Measurements from ENCODE around the gene IREB2. TPM values are rescaled to one million over a fixed set of nuclear protein-coding genes. Genes with fewer than 3 reads are reported as not detected.
"Not testable (repeated sequence)": the region's sequence is repeated elsewhere in the genome, so short reads cannot be mapped to it uniquely, and the experiment has no call there.

The IREB2 gene
- total and polyA plus RNA-seq, 3 experiments from 2014 or later = 18.5 to 69.3 (median 62.2) TPM

- no peaks in the 10 kb centered on the region for H3K9me3 ChIP-seq (ENCODE audit: low read length)
- no peaks in the 10 kb centered on the region for H3K4me1 Mint-ChIP-seq
Measured at GRCh38 chr15:78402061-78402610, 35.9 kb upstream of the IREB2 start.

GRCh38 chr15:78404125-78404524 is 33.9 kb upstream of the IREB2 start:
- no peak overlapping the region for H3K4me3 ChIP-seq (ENCODE audit: low read length)
- H3K27me3 Mint-ChIP-seq = peaks cover 7 to 25% of the 10 kb centered on the region in 2 donors
- POLR2A ChIA-PET = no interaction called here
- no peak for DNase-seq
- CTCF ChIA-PET = interaction anchor here (1.2 kb wide), 1 partner anchor 19 kb away, joined by 4 read pairs; no protein-coding TSS in a partner anchor
- H3K36me3 Mint-ChIP-seq = no peaks in the 10 kb centered on the region
- H3K27ac Mint-ChIP-seq = no peak overlapping the region
- H3K9me3 Mint-ChIP-seq = no peaks in the 10 kb centered on the region
- H3K36me3 ChIP-seq (ENCODE audit: insufficient read depth, low read length) = no peaks in the 10 kb centered on the region
- no peaks in the 10 kb centered on the region for H3K9me3 ChIP-seq (ENCODE audit: low read length)
- H3K4me3 Mint-ChIP-seq = no peak overlapping the region
- no peak overlapping the region for H3K27ac ChIP-seq (ENCODE audit: low read depth, low read length)
- no peaks in the 10 kb centered on the region for H3K4me1 ChIP-seq (ENCODE audit: insufficient read depth, low read length)
- H3K27me3 ChIP-seq (ENCODE audit: insufficient read depth, low read length, poor library complexity, severe bottlenecking) = no peaks in the 10 kb centered on the region
- H3K4me1 Mint-ChIP-seq = no peaks in the 10 kb centered on the region

More at GRCh38 chr15:78402061-78402610, 35.9 kb upstream of the IREB2 start:
- H3K27ac Mint-ChIP-seq = no peak overlapping the region
- H3K27me3 Mint-ChIP-seq = peaks cover 3 to 13% of the 10 kb centered on the region in 2 donors
- H3K27ac ChIP-seq (ENCODE audit: low read depth, low read length) = no peak overlapping the region
- no peak for DNase-seq
- no peak overlapping the region for H3K4me3 Mint-ChIP-seq
- H3K27me3 ChIP-seq (ENCODE audit: insufficient read depth, low read length, poor library complexity, severe bottlenecking) = no peaks in the 10 kb centered on the region
- H3K9me3 Mint-ChIP-seq = no peaks in the 10 kb centered on the region
- no peak overlapping the region for H3K4me3 ChIP-seq (ENCODE audit: low read length)
- no peaks in the 10 kb centered on the region for H3K4me1 ChIP-seq (ENCODE audit: insufficient read depth, low read length)
- H3K36me3 ChIP-seq (ENCODE audit: insufficient read depth, low read length) = no peaks in the 10 kb centered on the region
- CTCF ChIA-PET = no interaction called here
- H3K36me3 Mint-ChIP-seq = no peaks in the 10 kb centered on the region
- POLR2A ChIA-PET = no interaction called here

GRCh38 chr15:78404796-78405195 is 33.2 kb upstream of the IREB2 start:
- H3K27ac ChIP-seq (ENCODE audit: low read depth, low read length); H3K27me3 ChIP-seq (ENCODE audit: insufficient read depth, low read length, poor library complexity, severe bottlenecking); H3K36me3 ChIP-seq (ENCODE audit: insufficient read depth, low read length); DNase-seq; H3K27ac Mint-ChIP-seq; H3K9me3 ChIP-seq (ENCODE audit: low read length); H3K4me1 Mint-ChIP-seq; H3K4me3 ChIP-seq (ENCODE audit: low read length); H3K9me3 Mint-ChIP-seq; H3K4me3 Mint-ChIP-seq; H3K36me3 Mint-ChIP-seq; POLR2A ChIA-PET; H3K4me1 ChIP-seq (ENCODE audit: insufficient read depth, low read length): not testable (repeated sequence)
- H3K27me3 Mint-ChIP-seq = peaks cover 7 to 25% of the 10 kb centered on the region in 2 donors
- CTCF ChIA-PET = interaction anchor here (1.2 kb wide), 1 partner anchor 18 kb away, joined by 4 read pairs; no protein-coding TSS in a partner anchor

DNA sequence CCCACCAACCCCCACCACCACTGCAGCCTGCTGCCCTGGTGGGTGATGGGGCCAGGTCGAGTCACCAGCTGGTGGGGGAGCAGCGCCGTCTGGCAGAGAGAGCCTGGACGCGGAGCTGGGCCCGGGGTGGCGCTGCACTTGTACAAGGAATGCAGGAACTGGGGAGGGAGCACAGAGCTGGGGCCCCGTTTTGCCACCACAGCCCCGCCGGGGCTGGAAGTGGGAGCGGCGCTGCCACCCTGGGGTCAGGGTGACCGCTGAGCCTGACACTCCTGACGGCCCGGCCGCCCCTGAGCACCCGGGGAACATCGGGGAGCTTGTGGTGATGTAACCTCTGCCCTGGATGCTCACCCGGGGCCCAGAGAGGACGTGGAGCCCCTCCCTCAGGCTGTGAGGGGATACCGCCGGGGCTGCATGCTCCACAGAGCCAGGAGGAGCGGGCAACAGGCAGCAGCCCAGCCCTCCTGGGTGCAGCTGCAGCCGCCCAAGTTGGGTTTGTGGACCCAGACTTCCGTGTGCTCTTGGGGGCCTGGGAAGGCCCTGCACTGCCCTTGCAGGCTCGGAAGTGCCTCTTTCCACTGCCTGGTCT is 32.6 kb upstream of the IREB2 start:
- ChIA-PET POLR2A (no interaction called here), CTCF (no interaction called here)
- Mint-ChIP-seq H3K36me3 (no peaks in the 10 kb centered on the region), H3K9me3 (no peaks in the 10 kb centered on the region), H3K27me3 (peaks cover 7 to 28% of the 10 kb centered on the region in 2 donors), H3K4me3 (no peak overlapping the region), H3K27ac (no peak overlapping the region), H3K4me1 (no peaks in the 10 kb centered on the region)
- Histone ChIP-seq H3K4me1 (ENCODE audit: insufficient read depth, low read length) (no peaks in the 10 kb centered on the region), H3K27ac (ENCODE audit: low read depth, low read length) (no peak overlapping the region), H3K27me3 (ENCODE audit: insufficient read depth, low read length, poor library complexity, severe bottlenecking) (no peaks in the 10 kb centered on the region), H3K36me3 (ENCODE audit: insufficient read depth, low read length) (no peaks in the 10 kb centered on the region), H3K9me3 (ENCODE audit: low read length) (no peaks in the 10 kb centered on the region), H3K4me3 (ENCODE audit: low read length) (no peak overlapping the region)
- no peak for DNase-seq

DNA sequence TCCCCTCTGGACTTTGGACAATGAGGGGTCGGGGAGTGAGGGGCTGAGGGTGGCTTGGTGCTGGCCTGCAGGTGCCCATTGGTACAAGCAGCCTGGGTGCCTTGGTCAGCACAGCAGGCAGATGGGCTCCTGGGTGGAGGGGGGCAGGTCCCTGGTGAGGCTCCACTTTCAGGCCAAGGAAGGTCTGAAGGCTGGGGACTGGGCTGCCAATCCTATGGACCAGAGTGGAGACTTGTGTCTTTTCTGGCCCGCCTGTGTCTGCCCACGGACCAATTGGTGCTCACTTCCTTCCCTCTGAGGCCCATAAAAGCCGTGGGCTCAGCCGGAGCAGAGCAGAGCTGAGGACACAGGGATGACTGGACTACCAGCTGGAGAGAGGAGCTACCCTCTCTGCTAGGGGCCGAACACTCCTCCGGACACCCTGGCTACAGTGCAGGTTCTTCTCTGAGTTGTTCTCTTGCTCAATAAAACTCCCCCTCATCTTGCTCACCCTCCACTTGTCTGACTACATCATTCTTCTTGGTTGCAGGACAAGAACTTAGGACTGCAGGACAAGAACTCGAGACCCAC is 31.9 kb upstream of the IREB2 start:
- POLR2A ChIA-PET = no interaction called here
- no peaks in the 10 kb centered on the region for H3K9me3 Mint-ChIP-seq
- Histone ChIP-seq H3K36me3 (ENCODE audit: insufficient read depth, low read length) (no peaks in the 10 kb centered on the region), H3K27ac (ENCODE audit: low read depth, low read length) (no peak overlapping the region), H3K9me3 (ENCODE audit: low read length) (no peaks in the 10 kb centered on the region), H3K4me3 (ENCODE audit: low read length) (no peak overlapping the region), H3K4me1 (ENCODE audit: insufficient read depth, low read length) (no peaks in the 10 kb centered on the region), H3K27me3 (ENCODE audit: insufficient read depth, low read length, poor library complexity, severe bottlenecking) (no peaks in the 10 kb centered on the region)
- H3K4me1 Mint-ChIP-seq = no peaks in the 10 kb centered on the region
- no peak overlapping the region for H3K4me3 Mint-ChIP-seq
- peaks cover 7 to 25% of the 10 kb centered on the region in 2 donors for H3K27me3 Mint-ChIP-seq
- CTCF ChIA-PET = no interaction called here
- H3K36me3 Mint-ChIP-seq = no peaks in the 10 kb centered on the region
- H3K27ac Mint-ChIP-seq = no peak overlapping the region
- DNase-seq = no peak

- Mint-ChIP-seq H3K27me3 (peaks cover 9 to 30% of the 10 kb centered on the region in 2 donors), H3K4me1 (no peaks in the 10 kb centered on the region), H3K9me3 (no peaks in the 10 kb centered on the region), H3K27ac (no peak overlapping the region), H3K4me3 (no peak overlapping the region), H3K36me3 (no peaks in the 10 kb centered on the region)
- no peak for DNase-seq
- POLR2A ChIA-PET = no interaction called here
- H3K4me3 ChIP-seq (ENCODE audit: low read length) = no peak overlapping the region
- H3K4me1 ChIP-seq (ENCODE audit: insufficient read depth, low read length) = no peaks in the 10 kb centered on the region
- H3K27me3 ChIP-seq (ENCODE audit: insufficient read depth, low read length, poor library complexity, severe bottlenecking) = peaks cover 3% of the 10 kb centered on the region
- no peak overlapping the region for H3K27ac ChIP-seq (ENCODE audit: low read depth, low read length)
- H3K9me3 ChIP-seq (ENCODE audit: low read length) = no peaks in the 10 kb centered on the region
- H3K36me3 ChIP-seq (ENCODE audit: insufficient read depth, low read length) = no peaks in the 10 kb centered on the region
- CTCF ChIA-PET = interaction anchor here (0.7 to 1.2 kb wide), 2 partner anchors 11 to 167 kb away, joined by 3 read pairs; no protein-coding TSS in a partner anchor
Measured at GRCh38 chr15:78407608-78408354, 30.2 kb upstream of the IREB2 start.

- ChIA-PET CTCF (interaction anchor here (1.2 kb wide), 1 partner anchor 10 kb away, joined by 3 read pairs; no protein-coding TSS in a partner anchor), POLR2A (no interaction called here)
Measured at GRCh38 chr15:78408355-78408640, 29.7 kb upstream of the IREB2 start.

DNA sequence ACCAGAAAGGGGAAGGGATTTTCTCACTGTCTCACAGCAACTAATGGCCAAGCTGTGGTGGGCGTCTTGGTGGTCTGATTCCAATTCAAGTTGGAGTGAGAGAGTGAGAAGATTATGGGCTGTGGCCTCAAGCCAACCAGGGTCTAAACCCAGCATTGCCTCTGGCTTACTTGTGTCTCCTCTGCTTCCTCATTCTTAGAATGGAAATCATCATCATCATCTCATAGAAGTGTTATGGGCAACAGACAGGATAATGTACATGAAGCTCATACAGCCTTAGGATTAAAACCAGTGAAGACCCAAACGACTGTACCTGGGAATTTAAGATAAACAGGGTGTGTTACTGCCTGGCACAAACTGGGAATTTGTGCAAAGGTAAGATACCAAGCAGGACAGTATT is 29.1 kb upstream of the IREB2 start:
- no peak overlapping the region for H3K27ac Mint-ChIP-seq
- no peak overlapping the region for H3K4me3 Mint-ChIP-seq
- no peaks in the 10 kb centered on the region for H3K4me1 ChIP-seq (ENCODE audit: insufficient read depth, low read length)
- DNase-seq = no peak
- no peaks in the 10 kb centered on the region for H3K36me3 ChIP-seq (ENCODE audit: insufficient read depth, low read length)
- no peak overlapping the region for H3K27ac ChIP-seq (ENCODE audit: low read depth, low read length)
- H3K4me1 Mint-ChIP-seq = no peaks in the 10 kb centered on the region
- H3K9me3 ChIP-seq (ENCODE audit: low read length) = no peaks in the 10 kb centered on the region
- H3K36me3 Mint-ChIP-seq = no peaks in the 10 kb centered on the region
- H3K27me3 ChIP-seq (ENCODE audit: insufficient read depth, low read length, poor library complexity, severe bottlenecking) = peaks cover 3% of the 10 kb centered on the region
- H3K4me3 ChIP-seq (ENCODE audit: low read length) = no peak overlapping the region
- H3K9me3 Mint-ChIP-seq = no peaks in the 10 kb centered on the region
- peaks cover 9 to 26% of the 10 kb centered on the region in 2 donors for H3K27me3 Mint-ChIP-seq
- ChIA-PET POLR2A (no interaction called here), CTCF (interaction anchor here (1.2 kb wide), 1 partner anchor 14 kb away, joined by 5 read pairs; no protein-coding TSS in a partner anchor)

More at GRCh38 chr15:78408355-78408640, 29.7 kb upstream of the IREB2 start:
- Histone ChIP-seq H3K27ac (ENCODE audit: low read depth, low read length) (no peak overlapping the region), H3K4me3 (ENCODE audit: low read length) (no peak overlapping the region), H3K27me3 (ENCODE audit: insufficient read depth, low read length, poor library complexity, severe bottlenecking) (peaks cover 3% of the 10 kb centered on the region), H3K36me3 (ENCODE audit: insufficient read depth, low read length) (no peaks in the 10 kb centered on the region), H3K4me1 (ENCODE audit: insufficient read depth, low read length) (no peaks in the 10 kb centered on the region), H3K9me3 (ENCODE audit: low read length) (no peaks in the 10 kb centered on the region)
- Mint-ChIP-seq H3K27ac (no peak overlapping the region), H3K9me3 (no peaks in the 10 kb centered on the region), H3K4me3 (no peak overlapping the region), H3K27me3 (peaks cover 9 to 30% of the 10 kb centered on the region in 2 donors), H3K36me3 (no peaks in the 10 kb centered on the region), H3K4me1 (no peaks in the 10 kb centered on the region)
- no peak for DNase-seq
